ENCODE results near the gene L3MBTL4.
"Not testable (repeated sequence)": the region's sequence is repeated elsewhere in the genome, so short reads cannot be mapped to it uniquely, and the experiment has no call there.

L3MBTL4 gene

GRCh38 chr18:6079406-6079805 lies 335.3 kb downstream of the L3MBTL4 start:
- H3K4me1 ChIP-seq (ENCODE audit: control insufficient read depth in 1 of 2, insufficient read depth in 2 of 2, low read length in 2 of 2), result no peaks in the 10 kb centered on the region
- H3K4me3 ChIP-seq (ENCODE audit: low read depth in 1 of 2, low read length in 2 of 2), result no peak overlapping the region
- no peak overlapping the region for H3K27ac ChIP-seq (ENCODE audit: low read length)
- H3K9me3 ChIP-seq (ENCODE audit: control insufficient read depth in 1 of 2, low read length in 2 of 2), result no peaks in the 10 kb centered on the region
- no peaks in the 10 kb centered on the region for H3K27me3 ChIP-seq (ENCODE audit: low read depth, low read length)
- H3K36me3 ChIP-seq (ENCODE audit: control insufficient read depth in 1 of 2, insufficient read depth in 2 of 2, low read length in 2 of 2), result no peaks in the 10 kb centered on the region

DNA sequence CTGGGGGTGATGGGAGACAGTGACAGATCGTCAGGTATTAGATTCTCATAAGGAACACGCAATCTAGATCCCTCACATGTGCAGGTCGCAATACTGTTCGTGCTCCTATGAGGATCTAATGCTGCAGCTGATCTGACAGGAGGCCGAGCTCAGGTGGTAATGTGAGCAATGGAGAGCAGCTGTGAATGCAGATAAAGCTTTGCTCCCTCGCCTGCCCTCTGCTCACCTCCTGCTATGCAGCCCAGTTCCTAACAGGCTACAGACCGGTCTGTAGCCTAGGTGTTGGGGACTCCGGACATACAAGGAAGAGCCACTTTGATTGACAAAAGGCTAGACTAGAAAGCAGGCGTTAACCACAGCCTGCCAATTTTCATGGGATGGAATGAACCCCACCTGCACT lies 335.8 kb downstream of the L3MBTL4 start:
- Histone ChIP-seq H3K36me3 (ENCODE audit: control insufficient read depth in 1 of 2, insufficient read depth in 2 of 2, low read length in 2 of 2) (no peaks in the 10 kb centered on the region), H3K27me3 (ENCODE audit: low read depth, low read length) (no peaks in the 10 kb centered on the region), H3K4me3 (ENCODE audit: low read depth in 1 of 2, low read length in 2 of 2) (no peak overlapping the region), H3K27ac (ENCODE audit: low read length) (no peak overlapping the region), H3K9me3 (ENCODE audit: control insufficient read depth in 1 of 2, low read length in 2 of 2) (no peaks in the 10 kb centered on the region), H3K4me1 (ENCODE audit: control insufficient read depth in 1 of 2, insufficient read depth in 2 of 2, low read length in 2 of 2) (no peaks in the 10 kb centered on the region)

GRCh38 chr18:6072423-6072822 lies 342.3 kb downstream of the L3MBTL4 start:
- H3K9me3 ChIP-seq (ENCODE audit: control insufficient read depth in 1 of 2, low read length in 2 of 2); H3K36me3 ChIP-seq (ENCODE audit: control insufficient read depth in 1 of 2, insufficient read depth in 2 of 2, low read length in 2 of 2); H3K27me3 ChIP-seq (ENCODE audit: low read depth, low read length); H3K4me3 ChIP-seq (ENCODE audit: low read depth in 1 of 2, low read length in 2 of 2); H3K4me1 ChIP-seq (ENCODE audit: control insufficient read depth in 1 of 2, insufficient read depth in 2 of 2, low read length in 2 of 2); H3K27ac ChIP-seq (ENCODE audit: low read length): not testable (repeated sequence)

DNA sequence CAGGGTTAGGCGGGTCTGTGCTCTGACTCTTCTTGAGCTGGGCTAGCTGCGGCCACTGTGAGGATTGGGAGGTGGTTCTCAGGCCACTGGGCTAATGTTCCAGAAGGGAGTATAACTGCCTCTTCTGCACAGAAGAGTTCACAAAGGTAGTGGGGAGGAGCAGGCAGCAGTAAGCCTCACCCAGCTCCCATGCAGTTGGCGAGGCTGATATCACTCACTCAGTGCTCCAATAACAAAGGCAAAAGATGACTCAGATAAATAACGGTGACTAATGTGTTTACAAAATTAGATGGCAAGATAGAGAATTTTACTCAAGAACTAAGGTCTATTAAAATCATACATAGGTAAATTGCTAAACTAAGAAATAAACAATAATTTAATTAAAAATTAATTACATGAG lies 345.2 kb downstream of the L3MBTL4 start:
- Histone ChIP-seq H3K4me3 (ENCODE audit: low read depth in 1 of 2, low read length in 2 of 2) (no peak overlapping the region), H3K27ac (ENCODE audit: low read length) (no peak overlapping the region), H3K27me3 (ENCODE audit: low read depth, low read length) (no peaks in the 10 kb centered on the region), H3K9me3 (ENCODE audit: control insufficient read depth in 1 of 2, low read length in 2 of 2) (no peaks in the 10 kb centered on the region), H3K4me1 (ENCODE audit: control insufficient read depth in 1 of 2, insufficient read depth in 2 of 2, low read length in 2 of 2) (no peaks in the 10 kb centered on the region), H3K36me3 (ENCODE audit: control insufficient read depth in 1 of 2, insufficient read depth in 2 of 2, low read length in 2 of 2) (no peaks in the 10 kb centered on the region)

GRCh38 chr18:6069103-6069502 lies 345.6 kb downstream of the L3MBTL4 start:
- Histone ChIP-seq H3K27me3 (ENCODE audit: low read depth, low read length) (no peaks in the 10 kb centered on the region), H3K4me3 (ENCODE audit: low read depth in 1 of 2, low read length in 2 of 2) (no peak overlapping the region), H3K4me1 (ENCODE audit: control insufficient read depth in 1 of 2, insufficient read depth in 2 of 2, low read length in 2 of 2) (no peaks in the 10 kb centered on the region), H3K9me3 (ENCODE audit: control insufficient read depth in 1 of 2, low read length in 2 of 2) (peaks cover 0 to 2% of the 10 kb centered on the region in 2 donors), H3K27ac (ENCODE audit: low read length) (no peak overlapping the region), H3K36me3 (ENCODE audit: control insufficient read depth in 1 of 2, insufficient read depth in 2 of 2, low read length in 2 of 2) (no peaks in the 10 kb centered on the region)

DNA sequence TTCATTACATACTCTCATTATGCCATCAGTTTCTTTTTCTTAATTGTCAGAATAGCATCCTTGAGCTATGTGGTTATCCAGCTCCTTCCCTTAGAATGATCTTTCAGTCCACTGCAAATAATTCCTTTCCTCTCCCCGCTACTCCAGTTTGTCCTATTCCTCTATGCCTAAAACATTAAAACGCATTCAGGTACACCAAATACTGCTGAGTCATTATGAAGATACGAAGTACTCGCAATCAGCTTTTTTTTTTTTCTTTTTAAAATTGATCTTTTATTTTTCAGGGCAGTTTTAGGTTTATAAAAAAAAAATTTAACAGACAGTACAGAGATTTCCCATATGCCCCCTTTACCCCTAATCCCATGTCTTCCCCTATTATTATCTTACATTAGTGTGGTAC lies 354.6 kb downstream of the L3MBTL4 start:
- Histone ChIP-seq H3K27ac (ENCODE audit: low read length) (no peak overlapping the region), H3K4me3 (ENCODE audit: low read depth in 1 of 2, low read length in 2 of 2) (no peak overlapping the region), H3K27me3 (ENCODE audit: low read depth, low read length) (no peaks in the 10 kb centered on the region), H3K4me1 (ENCODE audit: control insufficient read depth in 1 of 2, insufficient read depth in 2 of 2, low read length in 2 of 2) (no peaks in the 10 kb centered on the region), H3K36me3 (ENCODE audit: control insufficient read depth in 1 of 2, insufficient read depth in 2 of 2, low read length in 2 of 2) (no peaks in the 10 kb centered on the region), H3K9me3 (ENCODE audit: control insufficient read depth in 1 of 2, low read length in 2 of 2) (peaks cover 0 to 2% of the 10 kb centered on the region in 2 donors)

DNA sequence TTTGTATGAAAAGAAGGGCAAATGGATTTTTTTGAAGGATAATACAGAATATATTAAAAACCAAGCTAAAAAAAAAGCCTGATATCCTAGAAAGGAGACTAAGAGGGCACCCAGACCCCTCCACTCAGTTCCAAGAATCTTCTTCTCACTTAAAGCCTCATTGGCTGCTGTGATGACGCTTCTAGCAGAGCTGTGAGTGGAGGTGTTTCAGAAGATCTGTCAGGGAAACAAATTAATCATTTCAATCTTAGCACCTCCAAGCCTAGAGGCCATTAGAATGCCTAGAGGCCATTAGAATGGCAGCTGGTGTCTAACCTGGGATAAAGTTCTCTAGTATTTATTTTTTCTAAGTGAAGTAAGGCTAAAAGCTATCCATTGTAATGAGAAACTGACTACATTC lies 355.2 kb downstream of the L3MBTL4 start:
- Histone ChIP-seq H3K27me3 (ENCODE audit: low read depth, low read length) (no peaks in the 10 kb centered on the region), H3K4me3 (ENCODE audit: low read depth in 1 of 2, low read length in 2 of 2) (no peak overlapping the region), H3K36me3 (ENCODE audit: control insufficient read depth in 1 of 2, insufficient read depth in 2 of 2, low read length in 2 of 2) (no peaks in the 10 kb centered on the region), H3K27ac (ENCODE audit: low read length) (no peak overlapping the region), H3K9me3 (ENCODE audit: control insufficient read depth in 1 of 2, low read length in 2 of 2) (peaks cover 0 to 2% of the 10 kb centered on the region in 2 donors), H3K4me1 (ENCODE audit: control insufficient read depth in 1 of 2, insufficient read depth in 2 of 2, low read length in 2 of 2) (no peaks in the 10 kb centered on the region)

DNA sequence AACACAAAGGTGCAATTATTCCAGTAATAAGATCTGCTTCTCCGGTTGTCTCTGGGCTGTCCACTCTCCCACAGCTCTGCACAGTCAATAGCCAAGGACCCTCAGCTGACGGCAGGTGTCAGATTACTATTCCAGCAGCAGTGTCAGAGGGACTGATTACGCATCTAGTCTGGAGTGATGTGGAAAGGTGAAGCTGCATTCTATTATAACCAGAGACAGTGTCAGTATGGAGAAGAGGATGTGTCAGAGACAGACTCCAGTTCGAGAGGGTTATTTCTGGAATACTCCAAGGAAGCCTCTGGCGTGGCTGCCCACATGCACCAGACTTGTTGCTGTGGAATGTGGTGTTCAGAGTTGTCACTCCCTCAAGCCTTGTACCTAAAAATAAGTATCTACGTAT lies 355.8 kb downstream of the L3MBTL4 start:
- no peak overlapping the region for H3K27ac ChIP-seq (ENCODE audit: low read length)
- H3K4me3 ChIP-seq (ENCODE audit: low read depth in 1 of 2, low read length in 2 of 2), result no peak overlapping the region
- no peaks in the 10 kb centered on the region for H3K36me3 ChIP-seq (ENCODE audit: control insufficient read depth in 1 of 2, insufficient read depth in 2 of 2, low read length in 2 of 2)
- no peaks in the 10 kb centered on the region for H3K27me3 ChIP-seq (ENCODE audit: low read depth, low read length)
- H3K4me1 ChIP-seq (ENCODE audit: control insufficient read depth in 1 of 2, insufficient read depth in 2 of 2, low read length in 2 of 2), result no peaks in the 10 kb centered on the region
- H3K9me3 ChIP-seq (ENCODE audit: control insufficient read depth in 1 of 2, low read length in 2 of 2), result no peaks in the 10 kb centered on the region

DNA sequence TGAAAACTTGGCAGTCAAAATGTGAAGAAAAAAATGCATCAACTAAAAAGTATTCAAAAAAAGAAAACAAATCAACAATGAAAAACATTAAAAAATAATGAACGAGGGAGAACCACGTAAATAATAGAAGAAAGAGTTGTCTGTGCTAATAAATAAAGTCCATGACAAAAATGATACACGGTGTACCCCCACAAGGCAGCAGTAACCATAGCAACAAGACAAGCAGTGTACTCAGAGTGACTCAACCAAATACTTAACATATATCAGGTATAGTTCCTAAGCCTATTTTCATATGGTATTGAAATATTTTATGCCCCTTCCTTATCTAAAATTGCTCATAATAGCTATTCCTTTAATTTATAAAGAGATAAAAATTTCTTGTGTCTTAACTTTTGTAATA lies 357.1 kb downstream of the L3MBTL4 start:
- no peak overlapping the region for H3K27ac ChIP-seq (ENCODE audit: low read length)
- no peak overlapping the region for H3K4me3 ChIP-seq (ENCODE audit: low read depth in 1 of 2, low read length in 2 of 2)
- H3K27me3 ChIP-seq (ENCODE audit: low read depth, low read length), result no peaks in the 10 kb centered on the region
- H3K36me3 ChIP-seq (ENCODE audit: control insufficient read depth in 1 of 2, insufficient read depth in 2 of 2, low read length in 2 of 2), result no peaks in the 10 kb centered on the region
- no peaks in the 10 kb centered on the region for H3K4me1 ChIP-seq (ENCODE audit: control insufficient read depth in 1 of 2, insufficient read depth in 2 of 2, low read length in 2 of 2)
- H3K9me3 ChIP-seq (ENCODE audit: control insufficient read depth in 1 of 2, low read length in 2 of 2), result no peaks in the 10 kb centered on the region

- Histone ChIP-seq H3K27me3 (ENCODE audit: low read depth, low read length) (no peaks in the 10 kb centered on the region), H3K4me3 (ENCODE audit: low read depth in 1 of 2, low read length in 2 of 2) (no peak overlapping the region), H3K27ac (ENCODE audit: low read length) (peak overlapping the region; percentile 11), H3K36me3 (ENCODE audit: control insufficient read depth in 1 of 2, insufficient read depth in 2 of 2, low read length in 2 of 2) (no peaks in the 10 kb centered on the region), H3K9me3 (ENCODE audit: control insufficient read depth in 1 of 2, low read length in 2 of 2) (no peaks in the 10 kb centered on the region), H3K4me1 (ENCODE audit: control insufficient read depth in 1 of 2, insufficient read depth in 2 of 2, low read length in 2 of 2) (no peaks in the 10 kb centered on the region)
Observed at GRCh38 chr18:6056171-6056910, 358.4 kb downstream of the L3MBTL4 start.

- Histone ChIP-seq H3K4me3 (ENCODE audit: low read depth in 1 of 2, low read length in 2 of 2) (no peak overlapping the region), H3K4me1 (ENCODE audit: control insufficient read depth in 1 of 2, insufficient read depth in 2 of 2, low read length in 2 of 2) (no peaks in the 10 kb centered on the region), H3K36me3 (ENCODE audit: control insufficient read depth in 1 of 2, insufficient read depth in 2 of 2, low read length in 2 of 2) (no peaks in the 10 kb centered on the region), H3K9me3 (ENCODE audit: control insufficient read depth in 1 of 2, low read length in 2 of 2) (no peaks in the 10 kb centered on the region), H3K27me3 (ENCODE audit: low read depth, low read length) (no peaks in the 10 kb centered on the region), H3K27ac (ENCODE audit: low read length) (peak overlapping the region; percentile 11)
Observed at GRCh38 chr18:6055711-6056110, 359.0 kb downstream of the L3MBTL4 start.

GRCh38 chr18:6054256-6054842 lies 360.4 kb downstream of the L3MBTL4 start:
- Histone ChIP-seq H3K36me3 (ENCODE audit: control insufficient read depth in 1 of 2, insufficient read depth in 2 of 2, low read length in 2 of 2) (no peaks in the 10 kb centered on the region), H3K4me1 (ENCODE audit: control insufficient read depth in 1 of 2, insufficient read depth in 2 of 2, low read length in 2 of 2) (no peaks in the 10 kb centered on the region), H3K27me3 (ENCODE audit: low read depth, low read length) (no peaks in the 10 kb centered on the region), H3K4me3 (ENCODE audit: low read depth in 1 of 2, low read length in 2 of 2) (no peak overlapping the region), H3K27ac (ENCODE audit: low read length) (no peak overlapping the region), H3K9me3 (ENCODE audit: control insufficient read depth in 1 of 2, low read length in 2 of 2) (no peaks in the 10 kb centered on the region)

Measured in muscle layer of duodenum (tissue), 2 donors.